Activated CD4-positive, alpha-beta T cell treated with anti-CD3 and anti-CD28 coated beads for 1 hour (primary cell): ENCODE measurements around the gene ST3GAL3.

ENCODE experiments used
- DNase-seq: peaks from one replicate; pipeline ENCODE4 v3.0.0-alpha.2; 2020

Gene ST3GAL3

GRCh38 chr1:43947061-43947873 lies 239.9 kb downstream of the ST3GAL3 start:
- no peak for DNase-seq

- DNase-seq, result no peak
Observed at GRCh38 chr1:43947874-43948437, 240.6 kb downstream of the ST3GAL3 start.

- no peak for DNase-seq
Observed at GRCh38 chr1:43949678-43950077, 242.3 kb downstream of the ST3GAL3 start.

- no peak for DNase-seq
Observed at GRCh38 chr1:43951021-43951985, 244.0 kb downstream of the ST3GAL3 start.

GRCh38 chr1:43952731-43953346 lies 245.5 kb downstream of the ST3GAL3 start:
- no peak for DNase-seq

GRCh38 chr1:43953361-43953760 lies 246.0 kb downstream of the ST3GAL3 start:
- DNase-seq, result no peak

GRCh38 chr1:43954036-43954435 lies 246.7 kb downstream of the ST3GAL3 start:
- DNase-seq, result no peak

GRCh38 chr1:43956234-43956633 lies 248.9 kb downstream of the ST3GAL3 start:
- no peak for DNase-seq

GRCh38 chr1:43957407-43958040 lies 250.2 kb downstream of the ST3GAL3 start:
- DNase-seq, result no peak

GRCh38 chr1:43958351-43959255 lies 251.3 kb downstream of the ST3GAL3 start:
- DNase-seq, result no peak

GRCh38 chr1:43960798-43961197 lies 253.5 kb downstream of the ST3GAL3 start:
- no peak for DNase-seq

- no peak for DNase-seq
Observed at GRCh38 chr1:43961692-43962091, 254.4 kb downstream of the ST3GAL3 start.

GRCh38 chr1:43962324-43962723 lies 255.0 kb downstream of the ST3GAL3 start:
- no peak for DNase-seq

- DNase-seq, result no peak
Observed at GRCh38 chr1:43963006-43963405, 255.7 kb downstream of the ST3GAL3 start.

- no peak for DNase-seq
Observed at GRCh38 chr1:43963890-43964289, 256.6 kb downstream of the ST3GAL3 start.

GRCh38 chr1:43965316-43965715 lies 258.0 kb downstream of the ST3GAL3 start:
- no peak for DNase-seq

- no peak for DNase-seq
Observed at GRCh38 chr1:43968348-43968948, 261.1 kb downstream of the ST3GAL3 start.

GRCh38 chr1:43969416-43969745 lies 262.0 kb downstream of the ST3GAL3 start:
- DNase-seq, result no peak

GRCh38 chr1:43969746-43970466 lies 262.6 kb downstream of the ST3GAL3 start, which contains the start of gene DPH2:
DPH2 (plus strand) TSS chr1:43970010; CDS start chr1:43970176, 166 bp downstream.
- DNase-seq, result peak; percentile 90

GRCh38 chr1:43970502-43970901 lies 263.2 kb downstream of the ST3GAL3 start:
- no peak for DNase-seq
